Trophoblast cell (in vitro differentiated cells and primary cell): ENCODE results near the gene RFC4.
A peak's percentile ranks its signal among the peaks of the same experiment; 100 is the strongest.
"Not testable (repeated sequence)": the region's sequence is repeated elsewhere in the genome, so short reads cannot be mapped to it uniquely, and the experiment has no call there.

ENCODE experiments used
- DNase-seq, 2 donors: peaks; one replicate each; pipeline ENCODE4 v3.0.0-alpha.2; 2016
- H2AFZ ChIP-seq: 2 replicates; pipeline ENCODE4 v1.6.1; 2013; ENCODE audit warnings: low read length, moderate library complexity, mild to moderate bottlenecking; ENCODE audit not compliant: insufficient read depth, poor library complexity
- H2AK5ac ChIP-seq: 2 replicates; pipeline ENCODE4 v1.6.1; 2013; ENCODE audit warnings: mild to moderate bottlenecking, low read length
- H2BK120ac ChIP-seq: 2 replicates; pipeline ENCODE4 v1.6.1; 2013; ENCODE audit warnings: low read length, mild to moderate bottlenecking, moderate library complexity; ENCODE audit not compliant: insufficient read depth, poor library complexity
- H2BK12ac ChIP-seq: 2 replicates; pipeline ENCODE4 v1.6.1; 2013; ENCODE audit warnings: mild to moderate bottlenecking, low read length, moderate library complexity
- H2BK5ac ChIP-seq: 2 replicates; pipeline ENCODE4 v1.6.1; 2013; ENCODE audit warnings: low read length, low read depth, moderate library complexity, mild to moderate bottlenecking; ENCODE audit not compliant: poor library complexity
- H3K14ac ChIP-seq: 2 replicates; pipeline ENCODE4 v1.6.1; 2013; ENCODE audit warnings: mild to moderate bottlenecking, low read length
- H3K18ac ChIP-seq: 2 replicates; pipeline ENCODE4 v1.6.1; 2013; ENCODE audit warnings: mild to moderate bottlenecking, low read length
- H3K23ac ChIP-seq: 2 replicates; pipeline ENCODE4 v1.6.1; 2013; ENCODE audit warnings: low read length
- H3K27ac ChIP-seq: 2 replicates; pipeline ENCODE4 v1.5.1; 2013; ENCODE audit warnings: low read depth, mild to moderate bottlenecking, inconsistent platforms, low read length, moderate library complexity
- H3K27me3 ChIP-seq: 2 replicates; pipeline ENCODE4 v1.6.1; 2013; ENCODE audit warnings: inconsistent platforms, mild to moderate bottlenecking, low read length, moderate library complexity; ENCODE audit not compliant: insufficient read depth
- H3K36me3 ChIP-seq, 2 experiments: 1 replicate in 1 of 2; 2 replicates in 1 of 2; pipeline ENCODE4 v1.6.1; 2013; ENCODE audit warnings: low read length in 2 of 2, mild to moderate bottlenecking in 2 of 2, moderate library complexity in 1 of 2; ENCODE audit not compliant: insufficient read depth in 2 of 2, control insufficient read depth in 1 of 2
- H3K4ac ChIP-seq: 2 replicates; pipeline ENCODE4 v1.6.1; 2013; ENCODE audit warnings: low read depth, mild to moderate bottlenecking, low read length, moderate library complexity
- H3K4me1 ChIP-seq, 2 experiments: 1 replicate in 1 of 2; 2 replicates in 1 of 2; pipeline ENCODE4 v1.6.1; 2013; ENCODE audit warnings: low read length in 2 of 2, mild to moderate bottlenecking in 2 of 2, moderate library complexity in 1 of 2; ENCODE audit not compliant: insufficient read depth in 2 of 2, control insufficient read depth in 1 of 2
- H3K4me2 ChIP-seq: 2 replicates; pipeline ENCODE4 v1.6.1; 2013; ENCODE audit warnings: inconsistent platforms, mild to moderate bottlenecking, low read length, moderate library complexity
- H3K4me3 ChIP-seq: 2 replicates; pipeline ENCODE4 v1.5.1; 2013; ENCODE audit warnings: mild to moderate bottlenecking, low read depth, low read length, inconsistent platforms
- H3K79me1 ChIP-seq: one replicate; pipeline ENCODE4 v1.6.1; 2013; ENCODE audit warnings: low read length
- H3K79me2 ChIP-seq: 2 replicates; pipeline ENCODE4 v1.6.1; 2013; ENCODE audit warnings: low read length, mild to moderate bottlenecking; ENCODE audit not compliant: control insufficient read depth, insufficient read depth, poor library complexity
- H3K9ac ChIP-seq: 2 replicates; pipeline ENCODE4 v1.6.1; 2013; ENCODE audit warnings: mild to moderate bottlenecking, low read length
- H3K9me3 ChIP-seq: 2 replicates; pipeline ENCODE4 v1.6.1; 2013; ENCODE audit warnings: low read depth, mild to moderate bottlenecking, control low read depth, inconsistent platforms, low read length; ENCODE audit not compliant: insufficient read depth
- H4K12ac ChIP-seq: 2 replicates; pipeline ENCODE4 v1.6.1; 2013; ENCODE audit warnings: low read depth, mild to moderate bottlenecking, low read length, moderate library complexity
- H4K8ac ChIP-seq: 2 replicates; pipeline ENCODE4 v1.6.1; 2013; ENCODE audit warnings: low read depth, mild to moderate bottlenecking, low read length, moderate library complexity
- H4K91ac ChIP-seq: one replicate; pipeline ENCODE4 v1.6.1; 2013; ENCODE audit warnings: low read depth, mild to moderate bottlenecking, low read length, moderate library complexity
- WGBS: extraction: QIAGEN DNeasy Blood & Tissue Kit; methylation state at CpG from one replicate; pipeline ENCODE4 v1.1.7; 2013; ENCODE audit warnings: missing lambda C conversion rate; ENCODE audit not compliant: insufficient read length, insufficient coverage; ENCODE audit errors: extremely low coverage; 5-methylcytosine and 5-hydroxymethylcytosine counted together

Gene RFC4

DNA sequence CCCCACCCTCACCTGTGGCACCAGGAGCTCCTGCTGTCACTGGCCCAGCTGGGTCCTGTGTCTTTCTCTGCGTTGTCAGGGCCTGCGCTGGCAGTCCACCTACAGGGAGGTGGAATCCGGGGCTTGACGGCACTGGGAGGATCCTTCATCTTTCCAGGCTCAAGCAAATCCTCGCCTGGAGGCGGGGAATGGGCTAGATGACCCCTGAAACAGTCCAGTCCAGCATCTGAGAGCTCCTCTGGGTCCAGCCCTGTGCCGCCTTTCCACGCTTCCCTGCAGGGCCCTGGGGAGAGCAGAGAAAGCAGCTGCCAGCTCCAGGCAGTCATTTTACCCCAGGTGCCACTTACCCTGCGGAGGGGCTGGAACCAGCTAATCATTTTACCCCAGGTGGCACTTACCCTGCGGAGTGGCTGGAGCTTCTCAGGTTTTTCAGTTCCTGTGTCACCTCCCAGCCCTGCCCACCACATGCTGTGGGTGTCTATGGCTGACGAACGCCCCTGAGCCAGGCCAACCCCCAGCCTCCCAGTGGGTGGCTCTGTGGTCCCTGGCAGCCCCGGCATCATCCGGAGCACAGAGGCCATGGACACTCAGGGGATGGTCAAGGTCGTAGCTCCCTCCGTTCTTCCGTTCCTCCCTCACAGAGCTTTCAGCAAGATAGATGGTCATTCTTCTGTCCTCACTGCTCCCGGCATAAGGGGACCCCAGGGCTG is 18.3 kb upstream of the RFC4 start:
- no peak overlapping the region for H4K8ac ChIP-seq
- H3K79me2 ChIP-seq = peaks cover 4% of the 10 kb centered on the region
- no peak overlapping the region for H3K9ac ChIP-seq
- no peak overlapping the region for H3K18ac ChIP-seq
- no peak overlapping the region for H2BK12ac ChIP-seq
- no peak overlapping the region for H2AFZ ChIP-seq
- H3K9me3 ChIP-seq = peaks cover 2% of the 10 kb centered on the region
- H4K91ac ChIP-seq = no peak overlapping the region
- H2AK5ac ChIP-seq = no peak overlapping the region
- H3K4me1 ChIP-seq = peaks cover 3 to 4% of the 10 kb centered on the region in 2 experiments
- no peak overlapping the region for H4K12ac ChIP-seq
- H3K4ac ChIP-seq = no peak overlapping the region
- no peak overlapping the region for H3K23ac ChIP-seq
- H3K4me2 ChIP-seq = peak overlapping the region; percentile 44
- no peak for DNase-seq
- H3K36me3 ChIP-seq = no peaks in the 10 kb centered on the region
- no peak overlapping the region for H2BK120ac ChIP-seq
- H3K27ac ChIP-seq = no peak overlapping the region
- no CpG with 5 or more reads among the region's 18 CpGs for WGBS
- H3K14ac ChIP-seq = no peak overlapping the region
- H3K4me3 ChIP-seq = no peak overlapping the region
- peaks cover 3% of the 10 kb centered on the region for H3K79me1 ChIP-seq
- H3K27me3 ChIP-seq = peaks cover 23% of the 10 kb centered on the region
- H2BK5ac ChIP-seq = no peak overlapping the region

DNA sequence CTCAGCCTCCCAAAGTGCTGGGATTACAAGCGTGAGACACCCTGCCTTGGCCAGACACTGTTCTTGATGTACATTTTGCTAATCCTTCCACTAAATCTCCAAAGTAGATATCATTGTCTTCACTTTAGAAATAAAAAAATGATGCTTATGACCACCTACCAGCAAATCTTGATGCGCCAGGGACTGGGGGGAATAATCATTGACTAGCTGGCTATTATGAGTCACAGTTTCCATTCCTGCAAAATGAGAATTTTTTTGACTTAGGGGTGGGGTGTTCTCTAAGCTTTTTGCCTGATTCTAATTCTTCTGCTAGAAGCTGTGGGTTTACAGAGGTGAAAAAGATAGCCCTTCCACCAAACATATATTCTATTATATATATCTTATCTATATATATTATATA is 17.1 kb upstream of the RFC4 start:
- Histone ChIP-seq H3K23ac (no peak overlapping the region), H3K79me2 (peaks cover 4% of the 10 kb centered on the region), H4K91ac (no peak overlapping the region), H3K9me3 (peaks cover 2% of the 10 kb centered on the region), H4K12ac (no peak overlapping the region), H2AK5ac (no peak overlapping the region), H3K9ac (no peak overlapping the region), H2BK120ac (no peak overlapping the region), H3K36me3 (no peaks in the 10 kb centered on the region), H3K27ac (no peak overlapping the region), H4K8ac (no peak overlapping the region), H3K18ac (no peak overlapping the region), H3K79me1 (peaks cover 3% of the 10 kb centered on the region), H3K14ac (no peak overlapping the region), H3K4me3 (no peak overlapping the region), H2BK5ac (no peak overlapping the region), H2BK12ac (no peak overlapping the region), H3K4me1 (peaks cover 3 to 4% of the 10 kb centered on the region in 2 experiments), H3K27me3 (peaks cover 23% of the 10 kb centered on the region), H2AFZ (no peak overlapping the region), H3K4me2 (no peak overlapping the region), H3K4ac (no peak overlapping the region)
- no CpG with 5 or more reads among the region's 2 CpGs for WGBS
- DNase-seq = no peak

DNA sequence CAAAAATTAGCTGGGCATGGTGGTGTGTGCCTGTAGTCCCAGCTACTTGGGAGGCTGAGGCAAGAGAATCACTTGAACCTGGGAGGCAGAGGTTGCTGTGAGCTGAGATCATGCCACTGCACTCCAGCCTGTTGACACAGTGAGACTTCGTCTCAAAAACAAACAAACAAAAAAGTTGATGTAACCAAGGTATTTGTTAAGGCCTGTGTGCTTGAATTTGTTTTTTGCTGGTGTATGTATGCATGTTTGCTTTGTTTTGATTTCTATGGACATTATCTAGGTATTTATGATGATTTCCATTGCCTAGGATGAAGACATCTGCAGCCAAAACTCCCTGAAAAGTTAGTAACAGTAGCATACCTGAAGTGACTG is 16.1 kb upstream of the RFC4 start:
- not testable (repeated sequence) for H3K18ac ChIP-seq, H3K4ac ChIP-seq, H4K91ac ChIP-seq, H2AK5ac ChIP-seq, H3K4me1 ChIP-seq, H3K36me3 ChIP-seq, H2AFZ ChIP-seq, H3K23ac ChIP-seq, H3K4me2 ChIP-seq, H3K4me3 ChIP-seq, H4K8ac ChIP-seq, H3K27ac ChIP-seq, H2BK5ac ChIP-seq, H3K79me2 ChIP-seq, H3K9me3 ChIP-seq, H2BK120ac ChIP-seq, H3K14ac ChIP-seq, H3K9ac ChIP-seq, H2BK12ac ChIP-seq, H3K79me1 ChIP-seq, H4K12ac ChIP-seq
- peak in 1 of 2 donors; percentile 66 for DNase-seq
- no CpG with 5 or more reads among the region's 1 CpG for WGBS
- peaks cover 23% of the 10 kb centered on the region for H3K27me3 ChIP-seq

DNA sequence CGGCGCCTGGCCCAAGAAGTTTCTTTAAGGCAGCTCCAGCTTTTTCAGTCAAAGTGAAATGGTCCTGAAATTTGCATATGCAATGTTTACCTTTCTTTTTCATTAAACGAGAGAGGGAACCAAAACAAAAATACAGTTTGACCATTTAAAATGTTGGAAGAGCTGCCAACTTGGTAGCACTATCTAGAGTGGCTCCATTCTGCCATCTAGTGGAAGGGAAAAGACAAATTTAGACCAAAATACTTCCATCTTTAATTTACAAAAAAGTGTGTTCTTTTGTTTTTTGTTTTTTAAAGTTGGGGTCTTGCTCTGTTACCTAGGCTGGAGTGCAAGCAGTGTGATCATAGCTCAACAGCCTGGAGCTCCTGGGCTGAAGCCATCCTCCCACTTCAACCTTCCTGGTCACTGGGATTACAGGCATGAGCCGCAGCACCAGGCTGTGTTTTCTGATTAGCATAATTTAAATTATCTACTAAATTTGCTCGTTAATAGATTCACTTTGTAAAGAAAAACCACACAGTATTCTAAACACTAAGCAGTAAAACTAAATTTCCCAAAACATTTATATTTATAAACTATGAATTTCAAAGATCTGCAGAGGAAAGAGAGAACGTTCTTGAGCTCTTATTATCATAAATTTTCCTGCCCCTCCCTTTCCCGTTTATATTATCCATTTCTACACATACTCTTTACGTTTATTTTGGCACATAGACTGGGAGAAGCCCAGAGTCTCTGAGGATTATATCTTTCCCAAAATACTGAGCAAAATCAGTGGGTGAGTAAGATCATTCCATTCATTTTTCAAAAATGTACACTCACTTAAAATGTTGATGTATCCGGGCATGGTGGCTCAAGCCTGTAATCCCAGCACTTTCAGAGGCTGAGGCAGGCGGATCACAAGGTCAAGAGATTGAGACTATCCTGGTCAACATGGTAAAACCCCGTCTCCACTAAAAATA is 15.4 kb upstream of the RFC4 start:
- Histone ChIP-seq H3K36me3 (no peaks in the 10 kb centered on the region), H2AK5ac (no peak overlapping the region), H3K18ac (no peak overlapping the region), H3K79me1 (no peaks in the 10 kb centered on the region), H3K4me3 (no peak overlapping the region), H3K9ac (no peak overlapping the region), H3K4ac (no peak overlapping the region), H4K8ac (no peak overlapping the region), H3K4me2 (no peak overlapping the region), H3K4me1 (peaks cover 2 to 4% of the 10 kb centered on the region in 2 experiments), H2BK120ac (no peak overlapping the region), H3K9me3 (peaks cover 2% of the 10 kb centered on the region), H3K27ac (no peak overlapping the region), H3K23ac (no peak overlapping the region), H3K14ac (no peak overlapping the region), H2BK5ac (no peak overlapping the region), H4K12ac (no peak overlapping the region), H2AFZ (no peak overlapping the region), H2BK12ac (no peak overlapping the region), H4K91ac (no peak overlapping the region), H3K27me3 (peaks cover 23% of the 10 kb centered on the region), H3K79me2 (no peaks in the 10 kb centered on the region)
- DNase-seq = peak; percentile 63 to 87
- no CpG with 5 or more reads among the region's 11 CpGs for WGBS
